GM21367 (cell line): ENCODE data around the gene IKBKE.

ENCODE experiments used
- ATAC-seq: cut with Tn5 transposase; IDR thresholded peaks from one replicate; pipeline ENCODE4 v1.9.1; 2021; ENCODE audit not compliant: unreplicated experiment

The IKBKE gene

GRCh38 chr1:206538086-206538770, 68.0 kb downstream of the IKBKE start:
- no peak for ATAC-seq

GRCh38 chr1:206538901-206539640, 68.8 kb downstream of the IKBKE start:
- ATAC-seq: no peak

DNA sequence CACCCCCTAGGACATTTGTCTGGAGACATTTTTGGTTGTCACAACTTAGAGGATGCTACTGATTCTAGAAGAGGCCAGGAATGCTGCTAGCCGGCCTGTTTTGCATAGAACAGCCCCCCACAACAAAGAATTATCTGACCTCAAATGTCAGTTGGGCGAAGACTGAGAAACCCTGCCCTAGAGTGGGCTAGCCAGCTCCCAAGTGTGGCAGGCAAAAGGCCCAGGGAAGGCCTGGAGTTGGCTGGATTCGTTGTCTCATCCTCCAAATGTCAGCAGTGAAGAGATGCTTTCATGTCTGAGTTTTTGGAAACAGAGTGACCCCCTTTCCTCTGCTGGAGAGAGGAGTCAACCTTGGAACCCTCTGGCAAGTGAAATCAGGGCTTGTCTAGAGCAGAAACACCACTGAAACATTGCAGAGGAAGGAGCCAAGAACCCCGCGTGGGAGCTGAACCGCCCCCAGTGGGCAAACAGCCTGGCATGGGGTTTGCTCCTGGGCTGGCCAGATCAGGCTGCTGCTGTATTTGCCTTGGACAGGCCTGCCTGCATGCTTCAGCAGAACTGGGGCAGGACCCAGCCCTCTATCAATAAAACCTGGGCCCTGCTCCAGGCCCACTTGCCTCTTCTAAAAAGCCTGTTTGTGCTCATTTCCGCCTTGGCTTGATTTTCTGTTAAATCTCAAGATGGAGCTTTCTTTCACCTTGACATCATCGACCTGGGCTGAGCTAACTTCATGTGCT, 69.9 kb downstream of the IKBKE start:
- ATAC-seq: no peak

GRCh38 chr1:206541236-206541833, 71.1 kb downstream of the IKBKE start:
- no peak for ATAC-seq

DNA sequence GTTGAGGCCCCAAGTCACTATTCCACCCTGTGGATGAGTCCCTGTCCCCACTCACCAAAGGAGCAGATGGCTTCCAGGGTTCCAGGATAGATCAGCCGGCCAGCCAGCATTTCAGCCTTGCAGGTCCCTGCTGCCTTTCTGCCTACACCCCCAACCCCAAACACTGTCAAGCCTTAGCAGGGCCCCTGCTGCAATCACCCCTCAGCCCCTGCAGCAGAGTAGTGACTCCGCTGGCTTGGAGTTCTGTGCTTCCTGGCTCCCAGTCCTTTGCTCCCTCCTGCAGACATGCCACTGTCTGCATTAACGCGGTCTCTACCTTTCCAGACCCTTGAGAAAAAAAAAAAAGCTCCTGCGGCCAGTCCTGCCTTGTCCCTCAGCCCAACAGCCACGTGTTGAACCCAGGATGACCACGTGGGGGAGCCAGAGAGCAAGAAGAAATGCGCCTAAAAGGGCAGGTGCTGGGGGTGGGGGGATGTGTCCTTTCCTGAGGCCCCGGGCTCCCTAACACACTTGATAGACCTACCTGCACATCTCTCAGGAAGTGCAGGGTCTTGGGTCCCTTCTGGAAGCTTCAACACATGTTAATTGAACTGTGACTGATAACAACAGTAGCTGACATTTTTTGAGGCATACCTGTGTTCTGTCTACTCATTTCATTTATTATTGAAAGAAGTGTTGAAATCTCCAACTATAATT, 74.4 kb downstream of the IKBKE start:
- ATAC-seq: no peak

DNA sequence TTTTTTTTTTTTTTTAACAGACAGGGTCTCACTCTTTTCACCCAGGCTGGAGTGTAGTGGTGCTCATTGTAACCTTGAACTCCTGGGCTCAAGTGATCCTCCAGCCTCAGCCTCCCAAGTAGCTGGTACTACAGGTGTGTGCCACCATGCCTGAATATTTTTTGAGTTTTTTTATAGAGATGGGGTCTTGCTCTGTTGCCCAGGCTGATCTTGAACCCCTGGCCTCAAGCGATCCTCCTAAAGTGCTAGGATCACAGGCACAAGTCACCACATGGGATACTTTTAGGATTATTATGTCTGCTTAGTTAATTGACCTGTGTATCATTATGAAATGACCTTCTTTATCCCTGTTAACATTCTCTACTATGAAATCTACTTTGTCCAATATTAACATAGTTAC, 75.1 kb downstream of the IKBKE start:
- ATAC-seq: no peak
